IMR-90 (cell line): Measurements from ENCODE around the gene AGBL1. TPM values are rescaled to one million over a fixed set of nuclear protein-coding genes. Genes with fewer than 3 reads are reported as not detected.

Source experiments
- ATAC-seq: fragments of 200-7000 bp; cut with Tn5 transposase; 2 replicates; pipeline ENCODE4 v1.9.1; 2020; ENCODE audit warnings: low read depth, mild to moderate bottlenecking, moderate library complexity
- BruUV-seq: library from RNA; stranded (reverse); fragments of 400-500 nt; replicated peaks from 2 replicates; lab custom pipeline; 2021; lab: Mats Ljungman, UMichigan
- CTCF ChIA-PET: fragments of 300-600 bp; formaldehyde crosslinking; extraction: SDS; loops from one replicate; lab custom pipeline; 2021; ENCODE audit warnings: antibody characterized with exemption; lab: Yijun Ruan, JAX
- POLR2A ChIA-PET: fragments of 300-600 bp; sonication (Branson Sonifier 250); formaldehyde crosslinking; loops from one replicate; lab custom pipeline; 2022; ENCODE audit warnings: antibody characterized with exemption; ENCODE audit not compliant: unreplicated experiment; lab: Charles Lee
- DNase-seq: peaks from one replicate; pipeline ENCODE4 v3.0.0; 2013
- H2AFZ ChIP-seq: replicated peaks from 2 replicates; pipeline ENCODE3; 2013; ENCODE audit warnings: low read length, mild to moderate bottlenecking; ENCODE audit not compliant: poor library complexity
- H2AK5ac ChIP-seq: 2 replicates; pipeline ENCODE4 v1.6.1; 2013; ENCODE audit warnings: low read depth, low read length, inconsistent platforms
- H2AK9ac ChIP-seq: replicated peaks from 2 replicates; pipeline ENCODE3; 2013; ENCODE audit warnings: mild to moderate bottlenecking, low read depth, low read length, moderate library complexity; ENCODE audit not compliant: poor library complexity
- H2BK120ac ChIP-seq: 2 replicates; pipeline ENCODE4 v1.6.1; 2013; ENCODE audit warnings: low read depth, low read length, inconsistent platforms
- H2BK15ac ChIP-seq: 3 replicates; pipeline ENCODE4 v1.6.1; 2013; ENCODE audit warnings: low read depth, low read length, inconsistent platforms
- H2BK20ac ChIP-seq: 2 replicates; pipeline ENCODE4 v1.6.1; 2013; ENCODE audit warnings: low read depth, mild to moderate bottlenecking, inconsistent platforms, low read length, moderate library complexity
- H2BK5ac ChIP-seq: 2 replicates; pipeline ENCODE4 v1.6.1; 2013; ENCODE audit warnings: mild to moderate bottlenecking, low read depth, low read length, inconsistent platforms; ENCODE audit not compliant: poor library complexity, severe bottlenecking
- H3K14ac ChIP-seq: replicated peaks from 2 replicates; pipeline ENCODE4 v1.6.1; 2013; ENCODE audit warnings: low read depth, low read length, inconsistent platforms
- H3K18ac ChIP-seq: 2 replicates; pipeline ENCODE4 v1.6.1; 2013; ENCODE audit warnings: low read depth, low read length, control low read depth
- H3K23ac ChIP-seq: 2 replicates; pipeline ENCODE4 v1.6.1; 2013; ENCODE audit warnings: low read depth, low read length, inconsistent platforms
- H3K27ac ChIP-seq: 2 replicates; pipeline ENCODE4 v1.5.1; 2013; ENCODE audit warnings: mild to moderate bottlenecking, control low read depth, low read length; ENCODE audit not compliant: insufficient read depth
- H3K27me3 ChIP-seq: 2 replicates; pipeline ENCODE4 v1.6.1; 2013; ENCODE audit warnings: low read length; ENCODE audit not compliant: control insufficient read depth, insufficient read depth
- H3K36me3 ChIP-seq: 2 replicates; pipeline ENCODE4 v1.6.1; 2013; ENCODE audit warnings: low read length, mixed read lengths; ENCODE audit not compliant: control insufficient read depth, insufficient read depth
- H3K4ac ChIP-seq: 2 replicates; pipeline ENCODE4 v1.6.1; 2013; ENCODE audit warnings: low read depth, low read length, inconsistent platforms
- H3K4me1 ChIP-seq: 2 replicates; pipeline ENCODE4 v1.6.1; 2013; ENCODE audit warnings: low read length, mixed read lengths; ENCODE audit not compliant: control insufficient read depth, insufficient read depth
- H3K4me2 ChIP-seq: 2 replicates; pipeline ENCODE4 v1.6.1; 2013; ENCODE audit warnings: low read depth, mild to moderate bottlenecking, control low read depth, low read length, moderate library complexity
- H3K4me3 ChIP-seq: 2 replicates; pipeline ENCODE4 v1.5.1; 2013; ENCODE audit warnings: low read depth, mild to moderate bottlenecking, control low read depth, low read length, moderate library complexity; ENCODE audit not compliant: insufficient read depth
- H3K56ac ChIP-seq: 2 replicates; pipeline ENCODE4 v1.6.1; 2013; ENCODE audit warnings: low read length, inconsistent platforms; ENCODE audit not compliant: insufficient read depth; ENCODE audit errors: extremely low read depth
- H3K79me1 ChIP-seq, 2 experiments: 2 replicates each; pipeline ENCODE4 v1.6.1; 2013; ENCODE audit warnings: low read length in 2 of 2, inconsistent platforms in 1 of 2, low read depth in 1 of 2
- H3K9ac ChIP-seq: 2 replicates; pipeline ENCODE4 v1.6.1; 2013; ENCODE audit warnings: low read depth, low read length, control low read depth
- H3K9me1 ChIP-seq: 2 replicates; pipeline ENCODE4 v1.6.1; 2013; ENCODE audit warnings: low read length, inconsistent platforms; ENCODE audit not compliant: insufficient read depth
- H3K9me3 ChIP-seq: 2 replicates; pipeline ENCODE4 v1.6.1; 2013; ENCODE audit warnings: low read length; ENCODE audit not compliant: control insufficient read depth, insufficient read depth
- H4K20me1 ChIP-seq: 2 replicates; pipeline ENCODE4 v1.6.1; 2013; ENCODE audit warnings: low read length, inconsistent platforms; ENCODE audit not compliant: insufficient read depth
- H4K5ac ChIP-seq: 2 replicates; pipeline ENCODE4 v1.6.1; 2013; ENCODE audit warnings: mild to moderate bottlenecking, low read depth, low read length, control low read depth
- H4K8ac ChIP-seq, 2 experiments: 2 replicates each; pipeline ENCODE4 v1.6.1; 2013; ENCODE audit warnings: low read depth in 2 of 2, low read length in 2 of 2, control low read depth in 1 of 2, inconsistent platforms in 1 of 2
- H4K91ac ChIP-seq: 2 replicates; pipeline ENCODE4 v1.6.1; 2013; ENCODE audit warnings: low read depth, low read length, inconsistent platforms; ENCODE audit not compliant: insufficient read depth
- BHLHE40 ChIP-seq: fragments of 150-350 bp; IDR thresholded peaks from 2 replicates; pipeline ENCODE4 v1.6.1; 2016; ENCODE audit warnings: mild to moderate bottlenecking, low read depth, low read length
- CEBPB ChIP-seq: IDR thresholded peaks from 2 replicates; pipeline ENCODE4 v1.6.1; 2012; ENCODE audit warnings: low read depth, low read length, improper control_type of control experiment
- CHD1 ChIP-seq: IDR thresholded peaks from 2 replicates; pipeline ENCODE4 v1.6.1; 2012; ENCODE audit warnings: low read depth, low read length, improper control_type of control experiment
- CTCF ChIP-seq: conservative IDR thresholded peaks from 2 replicates; pipeline ENCODE4 v1.5.1; 2012; ENCODE audit warnings: mild to moderate bottlenecking, low read depth, low read length, improper control_type of control experiment
- FOS ChIP-seq: fragments of 150-350 bp; IDR thresholded peaks from 2 replicates; pipeline ENCODE4 v1.6.1; 2016; ENCODE audit warnings: low read depth, low read length
- MAFK ChIP-seq: IDR thresholded peaks from 2 replicates; pipeline ENCODE4 v1.6.1; 2012; ENCODE audit warnings: low read depth, low read length, improper control_type of control experiment
- MAZ ChIP-seq: IDR thresholded peaks from 2 replicates; pipeline ENCODE4 v1.6.1; 2012; ENCODE audit warnings: low read depth, mild to moderate bottlenecking, low read length, improper control_type of control experiment, moderate library complexity, borderline replicate concordance
- MXI1 ChIP-seq: IDR thresholded peaks from 2 replicates; pipeline ENCODE4 v1.6.1; 2012; ENCODE audit warnings: low read depth, mild to moderate bottlenecking, low read length, moderate library complexity, borderline replicate concordance
- NFE2L2 ChIP-seq: fragments of 150-350 bp; IDR thresholded peaks from 2 replicates; pipeline ENCODE4 v1.6.1; 2016; ENCODE audit warnings: low read depth, mild to moderate bottlenecking, low read length
- POLR2A ChIP-seq: IDR thresholded peaks from 2 replicates; pipeline ENCODE4 v1.6.1; 2012; ENCODE audit warnings: mild to moderate bottlenecking, low read depth, low read length
- RAD21 ChIP-seq: IDR thresholded peaks from 2 replicates; pipeline ENCODE4 v1.6.1; 2012; ENCODE audit warnings: low read length, improper control_type of control experiment
- RCOR1 ChIP-seq: IDR thresholded peaks from 2 replicates; pipeline ENCODE4 v1.6.1; 2012; ENCODE audit warnings: mild to moderate bottlenecking, low read length, improper control_type of control experiment; ENCODE audit not compliant: insufficient replicate concordance
- RFX5 ChIP-seq: IDR thresholded peaks from 2 replicates; pipeline ENCODE4 v1.8.0; 2012; ENCODE audit warnings: low read depth, mild to moderate bottlenecking, low read length, moderate library complexity
- SMC3 ChIP-seq: fragments of 150-350 bp; IDR thresholded peaks from 2 replicates; pipeline ENCODE4 v1.6.1; 2016; ENCODE audit warnings: low read depth, mild to moderate bottlenecking, antibody characterized with exemption, low read length, moderate library complexity
- USF2 ChIP-seq: fragments of 150-350 bp; IDR thresholded peaks from 2 replicates; pipeline ENCODE4 v1.6.1; 2017; ENCODE audit warnings: mild to moderate bottlenecking, antibody characterized with exemption, low read length, low read depth
- WGBS, 2 experiments: methylation state at CpG; one replicate each; pipeline versions ENCODE4 v1.1.5 to v1.1.7; 2013; ENCODE audit warnings: missing lambda C conversion rate in 2 of 2; ENCODE audit not compliant: insufficient read length in 1 of 2; ENCODE audit errors: extremely low coverage in 2 of 2; 5-methylcytosine and 5-hydroxymethylcytosine counted together
- dilution Hi-C: fragments of 300-500 bp; cut with HindIII; formaldehyde crosslinking; loops from one replicate; pipeline ENCODE4 v1.14.3; 2018; ENCODE audit warnings: low sequenced_read_pairs; ENCODE audit not compliant: unreplicated experiment
- in situ Hi-C: fragments of 300-500 bp; cut with MboI; formaldehyde crosslinking; loops from 3 replicates; pipeline ENCODE4 v1.14.3; 2019; ENCODE audit warnings: low sequenced_read_pairs, inconsistent platforms, mixed read lengths
- intact Hi-C: fragments of 100-400 bp; cut with micrococcal nuclease; formaldehyde crosslinking; loops from 2 replicates; pipeline ENCODE4 v1.10.0; 2022
- polyA plus RNA-seq, 3 experiments: library from polyadenylated mRNA; depleted of rRNA; stranded (reverse); fragments of >200 nt; gene quantifications; 2 replicates each; pipeline ENCODE4 v1.2.3, GENCODE V29; 2012; ENCODE audit warnings: low replicate concordance in 1 of 3
- total RNA-seq: library from RNA; depleted of rRNA; stranded (reverse); fragments of >200 nt; gene quantifications from 2 replicates; pipeline ENCODE4 v1.2.3, GENCODE V29; 2012
- TF ChIP-seq, protein P1 (sequence below): fragments of 150-350 bp; IDR thresholded peaks from 2 replicates; pipeline ENCODE4 v1.6.1; 2016; ENCODE audit warnings: low read depth, mild to moderate bottlenecking, low read length, moderate library complexity, borderline replicate concordance

The AGBL1 gene
- total and polyA plus RNA-seq, 2 of the 4 experiments (the other 2 are of a cell fraction), result not detected

DNA sequence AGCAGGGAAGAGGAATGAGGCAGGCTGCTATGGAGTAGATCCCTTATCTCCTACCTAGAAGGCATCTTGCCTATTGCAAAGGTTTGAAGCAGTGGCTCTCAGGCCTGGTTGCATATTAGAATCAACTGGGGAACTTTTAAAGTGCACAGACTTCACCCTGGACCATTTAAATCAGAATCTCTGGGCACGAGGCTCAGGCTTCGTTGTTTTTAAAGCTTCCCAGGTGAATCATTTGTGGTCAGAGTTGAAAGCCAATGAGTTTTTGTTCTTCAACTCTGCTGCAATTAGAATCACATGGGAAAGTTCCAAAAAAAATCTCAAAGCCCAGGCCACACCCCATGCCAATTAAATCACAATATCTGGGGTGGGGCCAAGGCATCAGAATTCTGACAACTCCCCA lies 773.1 kb downstream of the AGBL1 start:
- H4K91ac ChIP-seq, result no peak overlapping the region
- BruUV-seq, result no TSS peak
- no peak overlapping the region for H2BK15ac ChIP-seq
- DNase-seq, result no peak
- TF ChIP-seq CHD1 (no peak), MAFK (no peak), BHLHE40 (no peak), MXI1 (no peak), NFE2L2 (no peak), USF2 (no peak), CTCF (no peak), RCOR1 (no peak), MAZ (no peak), SMC3 (no peak), RAD21 (no peak), CEBPB (no peak), POLR2A (no peak), FOS (no peak), RFX5 (no peak)
- TF ChIP-seq, protein P1, sequence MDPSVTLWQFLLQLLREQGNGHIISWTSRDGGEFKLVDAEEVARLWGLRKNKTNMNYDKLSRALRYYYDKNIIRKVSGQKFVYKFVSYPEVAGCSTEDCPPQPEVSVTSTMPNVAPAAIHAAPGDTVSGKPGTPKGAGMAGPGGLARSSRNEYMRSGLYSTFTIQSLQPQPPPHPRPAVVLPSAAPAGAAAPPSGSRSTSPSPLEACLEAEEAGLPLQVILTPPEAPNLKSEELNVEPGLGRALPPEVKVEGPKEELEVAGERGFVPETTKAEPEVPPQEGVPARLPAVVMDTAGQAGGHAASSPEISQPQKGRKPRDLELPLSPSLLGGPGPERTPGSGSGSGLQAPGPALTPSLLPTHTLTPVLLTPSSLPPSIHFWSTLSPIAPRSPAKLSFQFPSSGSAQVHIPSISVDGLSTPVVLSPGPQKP, result no peak
- H2AK5ac ChIP-seq, result no peak overlapping the region
- ChIA-PET POLR2A (no interaction called here), CTCF (no interaction called here)
- H3K4me3 ChIP-seq, result no peak overlapping the region
- H2AFZ ChIP-seq, result no peak overlapping the region
- no peak overlapping the region for H2BK5ac ChIP-seq
- no peak overlapping the region for H3K4ac ChIP-seq
- ATAC-seq, result no peak
- H3K79me1 ChIP-seq, result no peaks in the 10 kb centered on the region
- dilution Hi-C loops (no loop called here), intact Hi-C loops (no loop called here), in situ Hi-C loops (no loop called here)
- no peaks in the 10 kb centered on the region for H4K20me1 ChIP-seq
- H2BK120ac ChIP-seq, result no peak overlapping the region
- no peak overlapping the region for H2AK9ac ChIP-seq
- H4K5ac ChIP-seq, result no peak overlapping the region
- no peak overlapping the region for H3K23ac ChIP-seq
- H3K4me1 ChIP-seq, result no peaks in the 10 kb centered on the region
- no peaks in the 10 kb centered on the region for H3K36me3 ChIP-seq
- peaks cover 18% of the 10 kb centered on the region for H3K9me3 ChIP-seq
- H3K9me1 ChIP-seq, result no peaks in the 10 kb centered on the region
- no peak overlapping the region for H4K8ac ChIP-seq
- no peak overlapping the region for H2BK20ac ChIP-seq
- no CpG with 5 or more reads among the region's 2 CpGs for WGBS, 2 experiments
- no peak overlapping the region for H3K14ac ChIP-seq
- H3K56ac ChIP-seq, result no peak overlapping the region
- H3K27me3 ChIP-seq, result no peaks in the 10 kb centered on the region
- H3K27ac ChIP-seq, result no peak overlapping the region
- H3K4me2 ChIP-seq, result no peak overlapping the region
- no peak overlapping the region for H3K18ac ChIP-seq
- H3K9ac ChIP-seq, result no peak overlapping the region
